SW480 (cell line): ENCODE measurements around the gene DHFR2.
"Not testable (repeated sequence)": the region's sequence is repeated elsewhere in the genome, so short reads cannot be mapped to it uniquely, and the experiment has no call there.

Source experiments
- DNase-seq: peaks from one replicate; pipeline ENCODE4 v3.0.0-alpha.2; 2016; ENCODE audit warnings: low spot score

The DHFR2 gene

GRCh38 chr3:94062513-94063404 lies at the start of gene DHFR2, which contains the start of gene NSUN3:
DHFR2 (minus strand) TSS chr3:94062916; CDS start chr3:94061511, 1,405 bp downstream.
NSUN3 (plus strand) TSS chr3:94063061; CDS start chr3:94063127, 66 bp downstream.
- DNase-seq: peak; percentile 95

- DNase-seq: no peak
Observed at GRCh38 chr3:94110854-94111253, 48.1 kb upstream of the DHFR2 start.

- DNase-seq: not testable (repeated sequence)
Observed at GRCh38 chr3:94110232-94110631, 47.5 kb upstream of the DHFR2 start.

- DNase-seq: no peak
Observed at GRCh38 chr3:94106268-94106667, 43.6 kb upstream of the DHFR2 start.

GRCh38 chr3:94101860-94102259 lies 39.1 kb upstream of the DHFR2 start:
- no peak for DNase-seq

- DNase-seq: no peak
Observed at GRCh38 chr3:94099311-94099710, 36.6 kb upstream of the DHFR2 start.

GRCh38 chr3:94098452-94098851 lies 35.7 kb upstream of the DHFR2 start:
- DNase-seq: no peak

- DNase-seq: no peak
Observed at GRCh38 chr3:94095111-94095510, 32.4 kb upstream of the DHFR2 start.

- no peak for DNase-seq
Observed at GRCh38 chr3:94093151-94093550, 30.4 kb upstream of the DHFR2 start.

- DNase-seq: no peak
Observed at GRCh38 chr3:94092086-94092485, 29.4 kb upstream of the DHFR2 start.

- no peak for DNase-seq
Observed at GRCh38 chr3:94089126-94089525, 26.4 kb upstream of the DHFR2 start.

- DNase-seq: no peak
Observed at GRCh38 chr3:94083261-94083660, 20.5 kb upstream of the DHFR2 start.

GRCh38 chr3:94082391-94082937 lies 19.7 kb upstream of the DHFR2 start:
- DNase-seq: no peak

GRCh38 chr3:94081884-94082283 lies 19.2 kb upstream of the DHFR2 start:
- peak; percentile 12 for DNase-seq

GRCh38 chr3:94080552-94080951 lies 17.8 kb upstream of the DHFR2 start:
- DNase-seq: not testable (repeated sequence)

- no peak for DNase-seq
Observed at GRCh38 chr3:94076055-94076454, 13.3 kb upstream of the DHFR2 start.

- DNase-seq: no peak
Observed at GRCh38 chr3:94071713-94072284, 9.1 kb upstream of the DHFR2 start.

GRCh38 chr3:94070341-94070911 lies 7.7 kb upstream of the DHFR2 start:
- no peak for DNase-seq

GRCh38 chr3:94069194-94069813 lies 6.6 kb upstream of the DHFR2 start:
- DNase-seq: peak; percentile 13

GRCh38 chr3:94066506-94067500 lies 4.1 kb upstream of the DHFR2 start:
- DNase-seq: no peak
